Measurements from ENCODE around the gene RBMS3. TPM values are rescaled to one million over a fixed set of nuclear protein-coding genes. Genes with fewer than 3 reads are reported as not detected.

Gene RBMS3
- total and polyA plus RNA-seq, 2 experiments from 2014 or later = 3.2 to 7.4 TPM

DNA sequence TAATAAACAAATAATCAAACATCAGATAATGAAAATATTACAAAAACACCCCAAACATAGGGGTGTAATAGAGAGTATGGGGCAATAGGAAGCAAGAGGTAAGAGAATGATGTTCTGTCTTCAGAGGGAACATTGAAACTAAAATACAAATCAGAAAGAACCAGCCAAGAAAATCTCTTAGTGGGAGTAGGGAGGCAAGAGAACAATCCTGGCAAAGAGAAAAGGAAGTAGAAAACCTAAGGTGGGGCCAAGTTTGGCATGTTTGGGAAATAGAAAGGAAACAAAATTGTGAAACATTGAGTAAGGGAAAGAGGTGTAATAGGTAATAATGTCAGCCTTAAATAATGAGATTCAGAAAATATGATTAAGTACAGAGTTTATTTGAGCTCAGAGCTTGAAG, 467.1 kb downstream of the RBMS3 start:
- H3K27ac ChIP-seq (ENCODE audit: low read depth) = no peak overlapping the region
- Mint-ChIP-seq H3K27me3 (ENCODE audit: insufficient read depth, low read depth, poor library complexity) (peaks cover 2% of the 10 kb centered on the region), H3K36me3 (ENCODE audit: low read depth) (no peaks in the 10 kb centered on the region), H3K4me1 (peaks cover 6% of the 10 kb centered on the region), H3K4me3 (no peak overlapping the region), H3K27ac (no peak overlapping the region), H3K9me3 (no peaks in the 10 kb centered on the region)
- ATAC-seq = no peak
- no peak overlapping the region for H2AFZ ChIP-seq
- H3K79me2 ChIP-seq (replicated peaks; ENCODE audit: insufficient read depth) = no peaks in the 10 kb centered on the region
- no peaks in the 10 kb centered on the region for H3K27me3 ChIP-seq (ENCODE audit: insufficient read depth)
- H3K4me3 ChIP-seq = no peak overlapping the region
- H3K9me2 ChIP-seq (ENCODE audit: insufficient read depth) = no peaks in the 10 kb centered on the region
- H3F3A ChIP-seq (replicated peaks; ENCODE audit: low read depth) = no peaks in the 10 kb centered on the region
- H3K36me3 ChIP-seq (ENCODE audit: insufficient read depth) = 0 out of 2 replicates have a peak, but pooled peaks cover 3% of the 10 kb centered on the region
- no peak for DNase-seq (ENCODE audit: low spot score)
- no peaks in the 10 kb centered on the region for H4K20me1 ChIP-seq (replicated peaks; ENCODE audit: insufficient read depth)
- no peak overlapping the region for H3K4me2 ChIP-seq
- H3K4me1 ChIP-seq (ENCODE audit: insufficient read depth) = peaks cover 7% of the 10 kb centered on the region; the same call in 1 of the 2 replicates
- TF ChIP-seq STAT1 (IDR thresholded peaks at IDR 0.05; ENCODE audit: unreplicated experiment) (no peak), NANOG (IDR thresholded peaks at IDR 0.05; ENCODE audit: borderline replicate concordance) (no peak)
- TF ChIP-seq, protein P1, sequence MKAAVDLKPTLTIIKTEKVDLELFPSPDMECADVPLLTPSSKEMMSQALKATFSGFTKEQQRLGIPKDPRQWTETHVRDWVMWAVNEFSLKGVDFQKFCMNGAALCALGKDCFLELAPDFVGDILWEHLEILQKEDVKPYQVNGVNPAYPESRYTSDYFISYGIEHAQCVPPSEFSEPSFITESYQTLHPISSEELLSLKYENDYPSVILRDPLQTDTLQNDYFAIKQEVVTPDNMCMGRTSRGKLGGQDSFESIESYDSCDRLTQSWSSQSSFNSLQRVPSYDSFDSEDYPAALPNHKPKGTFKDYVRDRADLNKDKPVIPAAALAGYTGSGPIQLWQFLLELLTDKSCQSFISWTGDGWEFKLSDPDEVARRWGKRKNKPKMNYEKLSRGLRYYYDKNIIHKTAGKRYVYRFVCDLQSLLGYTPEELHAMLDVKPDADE (IDR thresholded peaks at IDR 0.05) = no peak

DNA sequence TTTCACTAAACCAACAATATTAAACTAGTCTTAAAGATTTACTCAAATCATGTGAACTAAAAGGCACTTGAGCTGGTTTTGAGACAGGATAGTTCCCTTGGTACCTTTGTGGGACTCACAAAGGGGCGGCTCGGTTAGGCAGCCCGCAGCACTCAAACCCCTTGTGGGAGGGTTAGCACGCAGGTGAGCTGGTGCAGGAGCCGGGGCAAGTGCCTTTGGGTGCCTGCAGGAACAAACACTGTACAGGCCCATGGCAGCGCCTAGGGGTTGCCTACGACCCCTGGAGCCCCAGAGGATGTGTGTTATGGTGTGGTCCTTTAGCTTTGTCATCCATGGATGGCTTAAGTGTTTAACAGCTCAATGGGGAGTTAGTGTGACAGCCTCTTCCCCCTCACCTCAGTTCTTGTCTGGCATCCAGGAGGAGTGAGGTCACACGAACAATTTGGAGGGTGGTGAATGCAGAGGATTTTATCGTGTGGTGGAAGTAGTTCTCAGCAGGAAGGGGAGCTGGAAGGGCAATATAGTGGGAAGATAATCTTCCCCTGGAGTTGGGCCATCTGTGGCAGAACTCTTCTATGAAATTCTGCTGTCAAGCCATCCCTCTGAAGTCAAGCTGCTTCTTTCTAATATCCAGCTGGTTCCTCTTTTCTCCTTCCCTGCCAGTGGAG, 470.9 kb downstream of the RBMS3 start:
- no peaks in the 10 kb centered on the region for H3K36me3 Mint-ChIP-seq (ENCODE audit: low read depth)
- H3K27ac ChIP-seq (ENCODE audit: low read depth) = no peak overlapping the region
- H3K9me3 Mint-ChIP-seq = no peaks in the 10 kb centered on the region
- H4K20me1 ChIP-seq (replicated peaks; ENCODE audit: insufficient read depth) = no peaks in the 10 kb centered on the region
- no peaks in the 10 kb centered on the region for H3K79me2 ChIP-seq (replicated peaks; ENCODE audit: insufficient read depth)
- peaks cover 5% of the 10 kb centered on the region for H3K4me1 ChIP-seq (ENCODE audit: insufficient read depth)
- ATAC-seq = no peak; the same call in 2 of the 3 replicates
- H3K4me3 Mint-ChIP-seq = no peak overlapping the region
- H3K27me3 Mint-ChIP-seq (ENCODE audit: insufficient read depth, low read depth, poor library complexity) = peaks cover 4% of the 10 kb centered on the region
- H3F3A ChIP-seq (replicated peaks; ENCODE audit: low read depth) = no peaks in the 10 kb centered on the region
- no peak overlapping the region for H3K4me2 ChIP-seq
- no peaks in the 10 kb centered on the region for H3K27me3 ChIP-seq (ENCODE audit: insufficient read depth)
- H3K9me2 ChIP-seq (ENCODE audit: insufficient read depth) = no peaks in the 10 kb centered on the region
- H3K4me1 Mint-ChIP-seq = peaks cover 8% of the 10 kb centered on the region
- no peak overlapping the region for H2AFZ ChIP-seq
- no peak for DNase-seq (ENCODE audit: low spot score)
- no peak overlapping the region for H3K27ac Mint-ChIP-seq
- H3K4me3 ChIP-seq = no peak overlapping the region
- 0 out of 2 replicates have a peak, but pooled peaks cover 3% of the 10 kb centered on the region for H3K36me3 ChIP-seq (ENCODE audit: insufficient read depth)
- TF ChIP-seq STAT1 (IDR thresholded peaks at IDR 0.05; ENCODE audit: unreplicated experiment) = no peak
- no peak for TF ChIP-seq NANOG (IDR thresholded peaks at IDR 0.05; ENCODE audit: borderline replicate concordance)
- TF ChIP-seq, protein P1 (IDR thresholded peaks at IDR 0.05) = no peak
- no peak for TF ChIP-seq JUNB (IDR thresholded peaks at IDR 0.05; ENCODE audit: unreplicated experiment)
- TF ChIP-seq, protein P2, sequence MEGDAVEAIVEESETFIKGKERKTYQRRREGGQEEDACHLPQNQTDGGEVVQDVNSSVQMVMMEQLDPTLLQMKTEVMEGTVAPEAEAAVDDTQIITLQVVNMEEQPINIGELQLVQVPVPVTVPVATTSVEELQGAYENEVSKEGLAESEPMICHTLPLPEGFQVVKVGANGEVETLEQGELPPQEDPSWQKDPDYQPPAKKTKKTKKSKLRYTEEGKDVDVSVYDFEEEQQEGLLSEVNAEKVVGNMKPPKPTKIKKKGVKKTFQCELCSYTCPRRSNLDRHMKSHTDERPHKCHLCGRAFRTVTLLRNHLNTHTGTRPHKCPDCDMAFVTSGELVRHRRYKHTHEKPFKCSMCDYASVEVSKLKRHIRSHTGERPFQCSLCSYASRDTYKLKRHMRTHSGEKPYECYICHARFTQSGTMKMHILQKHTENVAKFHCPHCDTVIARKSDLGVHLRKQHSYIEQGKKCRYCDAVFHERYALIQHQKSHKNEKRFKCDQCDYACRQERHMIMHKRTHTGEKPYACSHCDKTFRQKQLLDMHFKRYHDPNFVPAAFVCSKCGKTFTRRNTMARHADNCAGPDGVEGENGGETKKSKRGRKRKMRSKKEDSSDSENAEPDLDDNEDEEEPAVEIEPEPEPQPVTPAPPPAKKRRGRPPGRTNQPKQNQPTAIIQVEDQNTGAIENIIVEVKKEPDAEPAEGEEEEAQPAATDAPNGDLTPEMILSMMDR (conservative IDR thresholded peaks at IDR 0.05; ENCODE audit: low read depth in 2 of 2) = no peak
- no peak for TF ChIP-seq CREB1 (CRISPR knock-in tag; IDR thresholded peaks at IDR 0.05; ENCODE audit: low read depth)
- TF ChIP-seq, protein P3, sequence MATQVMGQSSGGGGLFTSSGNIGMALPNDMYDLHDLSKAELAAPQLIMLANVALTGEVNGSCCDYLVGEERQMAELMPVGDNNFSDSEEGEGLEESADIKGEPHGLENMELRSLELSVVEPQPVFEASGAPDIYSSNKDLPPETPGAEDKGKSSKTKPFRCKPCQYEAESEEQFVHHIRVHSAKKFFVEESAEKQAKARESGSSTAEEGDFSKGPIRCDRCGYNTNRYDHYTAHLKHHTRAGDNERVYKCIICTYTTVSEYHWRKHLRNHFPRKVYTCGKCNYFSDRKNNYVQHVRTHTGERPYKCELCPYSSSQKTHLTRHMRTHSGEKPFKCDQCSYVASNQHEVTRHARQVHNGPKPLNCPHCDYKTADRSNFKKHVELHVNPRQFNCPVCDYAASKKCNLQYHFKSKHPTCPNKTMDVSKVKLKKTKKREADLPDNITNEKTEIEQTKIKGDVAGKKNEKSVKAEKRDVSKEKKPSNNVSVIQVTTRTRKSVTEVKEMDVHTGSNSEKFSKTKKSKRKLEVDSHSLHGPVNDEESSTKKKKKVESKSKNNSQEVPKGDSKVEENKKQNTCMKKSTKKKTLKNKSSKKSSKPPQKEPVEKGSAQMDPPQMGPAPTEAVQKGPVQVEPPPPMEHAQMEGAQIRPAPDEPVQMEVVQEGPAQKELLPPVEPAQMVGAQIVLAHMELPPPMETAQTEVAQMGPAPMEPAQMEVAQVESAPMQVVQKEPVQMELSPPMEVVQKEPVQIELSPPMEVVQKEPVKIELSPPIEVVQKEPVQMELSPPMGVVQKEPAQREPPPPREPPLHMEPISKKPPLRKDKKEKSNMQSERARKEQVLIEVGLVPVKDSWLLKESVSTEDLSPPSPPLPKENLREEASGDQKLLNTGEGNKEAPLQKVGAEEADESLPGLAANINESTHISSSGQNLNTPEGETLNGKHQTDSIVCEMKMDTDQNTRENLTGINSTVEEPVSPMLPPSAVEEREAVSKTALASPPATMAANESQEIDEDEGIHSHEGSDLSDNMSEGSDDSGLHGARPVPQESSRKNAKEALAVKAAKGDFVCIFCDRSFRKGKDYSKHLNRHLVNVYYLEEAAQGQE (IDR thresholded peaks at IDR 0.05; ENCODE audit: unreplicated experiment) = no peak
- no peak for TF ChIP-seq ZNF114 (CRISPR knock-in tag; IDR thresholded peaks at IDR 0.05)
- no peak for TF ChIP-seq ZNF331 (CRISPR knock-in tag; IDR thresholded peaks at IDR 0.05; ENCODE audit: low read depth)
- no peak for TF ChIP-seq EZH2 (IDR thresholded peaks at IDR 0.05; ENCODE audit: low read depth, unreplicated experiment)
- TF ChIP-seq EZH2phosphoT487 (IDR thresholded peaks at IDR 0.05; ENCODE audit: unreplicated experiment) = no peak
